Measurements from ENCODE around the gene GOLGA8Q. TPM values are rescaled to one million over a fixed set of nuclear protein-coding genes. Genes with fewer than 3 reads are reported as not detected.
"Not testable (repeated sequence)": the region's sequence is repeated elsewhere in the genome, so short reads cannot be mapped to it uniquely, and the experiment has no call there.

Gene GOLGA8Q, protein sequence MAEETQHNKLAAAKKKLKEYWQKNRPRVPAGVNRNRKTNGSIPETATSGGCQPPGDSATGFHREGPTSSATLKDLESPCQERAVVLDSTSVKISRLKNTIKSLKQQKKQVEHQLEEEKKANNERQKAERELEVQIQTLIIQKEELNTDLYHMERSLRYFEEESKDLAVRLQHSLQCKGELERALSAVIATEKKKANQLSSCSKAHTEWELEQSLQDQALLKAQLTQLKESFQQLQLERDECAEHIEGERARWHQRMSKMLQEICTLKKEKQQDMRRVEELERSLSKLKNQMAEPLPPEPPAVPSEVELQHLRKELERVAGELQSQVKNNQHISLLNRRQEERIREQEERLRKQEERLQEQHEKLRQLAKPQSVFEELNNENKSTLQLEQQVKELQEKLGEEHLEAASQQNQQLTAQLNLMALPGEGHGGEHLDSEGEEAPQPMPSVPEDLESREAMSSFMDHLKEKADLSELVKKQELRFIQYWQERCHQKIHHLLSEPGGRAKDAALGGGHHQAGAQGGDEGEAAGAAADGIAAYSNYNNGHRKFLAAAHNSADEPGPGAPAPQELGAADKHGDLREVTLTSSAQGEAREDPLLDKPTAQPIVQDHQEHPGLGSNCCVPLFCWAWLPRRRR
- 1 to 10 TPM in 2 of 5 experiments, not detected in 3; 1.9 to 4.1 TPM for total RNA-seq
- not detected for polyA plus RNA-seq
- not detected for total RNA-seq

- H3K27me3 Mint-ChIP-seq; DNase-seq; H3K4me1 ChIP-seq (ENCODE audit: control insufficient read depth in 2 of 2, insufficient read depth in 2 of 2, low read length in 2 of 2); intact Hi-C loops (cut with micrococcal nuclease); POLR2A ChIA-PET; H3K4me3 ChIP-seq (ENCODE audit: low read length); CTCF ChIA-PET; H3K27me3 ChIP-seq (ENCODE audit: control insufficient read depth in 2 of 2, insufficient read depth in 2 of 2, low read length in 2 of 2); H3K27ac Mint-ChIP-seq; H3K36me3 Mint-ChIP-seq; H3K36me3 ChIP-seq (ENCODE audit: control insufficient read depth in 2 of 3, insufficient read depth in 3 of 3, low read length in 3 of 3); H3K4me3 Mint-ChIP-seq; H3K9me3 ChIP-seq (ENCODE audit: control insufficient read depth in 2 of 3, low read length in 3 of 3); H3K27ac ChIP-seq (ENCODE audit: low read depth, low read length); H3K4me1 Mint-ChIP-seq; ATAC-seq; H3K9me3 Mint-ChIP-seq: not testable (repeated sequence)
These were observed at the start of gene GOLGA8Q for GRCh38 chr15:30551750-30552149. GOLGA8Q (plus strand) TSS chr15:30552050; CDS start chr15:30552078, 28 bp downstream.

DNA sequence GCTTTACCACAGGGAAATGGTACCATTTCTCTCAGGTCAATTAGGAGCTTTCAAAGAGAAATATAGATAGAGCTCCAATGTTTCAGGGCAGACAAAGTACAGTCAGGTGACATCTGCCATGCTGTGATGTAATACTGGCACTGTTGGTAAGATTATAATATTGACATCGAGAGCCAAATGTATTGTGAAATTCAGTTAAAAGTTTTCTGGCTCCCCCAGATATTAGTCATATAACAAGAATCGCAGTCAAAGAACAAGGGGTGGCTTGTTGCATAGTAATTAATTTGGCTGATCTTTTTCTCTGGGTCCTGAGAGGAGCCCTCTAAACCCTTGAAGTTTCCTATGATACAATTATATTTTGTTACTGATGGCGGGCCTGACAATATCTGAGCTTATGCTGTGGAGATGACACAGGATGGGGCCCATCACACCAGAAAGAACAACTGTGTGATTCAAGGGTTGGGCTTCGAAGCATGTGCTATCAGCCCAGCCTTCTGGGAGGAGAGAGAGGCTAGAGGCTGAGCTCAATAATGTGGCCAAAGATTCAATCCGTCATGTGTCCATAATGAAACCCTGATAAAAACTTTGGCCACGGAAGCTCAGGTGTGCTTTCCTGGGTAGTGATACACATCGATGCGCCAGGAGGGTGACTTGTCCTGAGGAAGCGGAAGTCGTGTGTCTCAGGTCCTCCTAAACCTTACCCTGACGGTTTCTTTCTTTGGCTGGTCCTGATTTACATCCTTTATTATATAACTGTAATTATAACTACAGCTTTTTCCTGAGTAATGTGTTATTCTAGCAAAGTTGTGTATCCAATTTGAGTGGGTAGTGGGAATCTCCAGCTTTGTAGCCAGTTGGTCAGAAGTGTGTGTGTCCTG, 48.7 kb upstream of the GOLGA8Q start:
- H3K27me3 Mint-ChIP-seq; H3K36me3 Mint-ChIP-seq; CTCF ChIA-PET; H3K4me3 Mint-ChIP-seq; H3K36me3 ChIP-seq (ENCODE audit: control insufficient read depth in 2 of 3, insufficient read depth in 3 of 3, low read length in 3 of 3); DNase-seq; H3K4me1 ChIP-seq (ENCODE audit: control insufficient read depth in 2 of 2, insufficient read depth in 2 of 2, low read length in 2 of 2); H3K27me3 ChIP-seq (ENCODE audit: control insufficient read depth in 2 of 2, insufficient read depth in 2 of 2, low read length in 2 of 2); intact Hi-C loops (cut with micrococcal nuclease); H3K9me3 Mint-ChIP-seq; H3K27ac Mint-ChIP-seq; H3K4me3 ChIP-seq (ENCODE audit: low read length); H3K27ac ChIP-seq (ENCODE audit: low read depth, low read length); H3K4me1 Mint-ChIP-seq; POLR2A ChIA-PET; H3K9me3 ChIP-seq (ENCODE audit: control insufficient read depth in 2 of 3, low read length in 3 of 3); ATAC-seq: not testable (repeated sequence)

DNA sequence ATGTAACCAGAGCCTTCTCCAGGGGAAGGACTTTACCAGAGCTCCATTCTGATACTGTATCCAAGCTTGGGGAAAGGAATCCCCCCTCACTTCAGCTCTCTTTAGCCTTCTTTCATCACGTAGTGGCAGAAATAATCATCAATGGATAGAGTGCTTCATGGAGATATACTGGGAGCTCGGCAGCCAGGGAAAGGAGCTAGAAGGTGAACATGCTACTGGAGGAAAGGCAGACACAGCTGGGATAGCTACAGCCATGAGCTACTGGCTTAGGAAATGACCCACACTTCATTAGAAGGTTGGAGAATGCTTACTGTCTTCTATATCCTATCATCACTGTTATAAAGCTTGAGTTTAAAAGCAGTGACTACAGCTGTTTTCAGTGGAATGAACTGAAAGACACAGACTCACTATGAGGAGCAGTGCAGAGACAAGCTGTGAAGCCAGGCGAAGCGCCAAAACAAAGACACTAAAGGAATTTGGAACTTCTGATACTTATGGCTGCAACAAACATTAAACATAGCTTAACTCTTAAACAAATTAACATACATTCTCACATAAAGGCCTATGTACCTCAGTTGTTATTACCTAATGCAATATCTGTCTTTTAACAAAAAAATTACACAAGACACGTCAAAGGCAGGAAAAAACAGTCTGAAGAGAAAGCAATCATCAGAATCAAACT, 47.5 kb upstream of the GOLGA8Q start:
- H3K4me3 ChIP-seq (ENCODE audit: low read length); intact Hi-C loops (cut with micrococcal nuclease); H3K27ac Mint-ChIP-seq; H3K27me3 Mint-ChIP-seq; H3K27ac ChIP-seq (ENCODE audit: low read depth, low read length); H3K36me3 Mint-ChIP-seq; H3K27me3 ChIP-seq (ENCODE audit: control insufficient read depth in 2 of 2, insufficient read depth in 2 of 2, low read length in 2 of 2); H3K9me3 ChIP-seq (ENCODE audit: control insufficient read depth in 2 of 3, low read length in 3 of 3); DNase-seq; ATAC-seq; H3K9me3 Mint-ChIP-seq; H3K4me3 Mint-ChIP-seq; H3K4me1 Mint-ChIP-seq; H3K36me3 ChIP-seq (ENCODE audit: control insufficient read depth in 2 of 3, insufficient read depth in 3 of 3, low read length in 3 of 3); H3K4me1 ChIP-seq (ENCODE audit: control insufficient read depth in 2 of 2, insufficient read depth in 2 of 2, low read length in 2 of 2); CTCF ChIA-PET; POLR2A ChIA-PET: not testable (repeated sequence)

- H3K4me1 ChIP-seq (ENCODE audit: control insufficient read depth in 2 of 2, insufficient read depth in 2 of 2, low read length in 2 of 2); H3K9me3 ChIP-seq (ENCODE audit: control insufficient read depth in 2 of 3, low read length in 3 of 3); H3K27me3 Mint-ChIP-seq; H3K27ac ChIP-seq (ENCODE audit: low read depth, low read length); H3K4me3 Mint-ChIP-seq; H3K36me3 ChIP-seq (ENCODE audit: control insufficient read depth in 2 of 3, insufficient read depth in 3 of 3, low read length in 3 of 3); ATAC-seq; H3K4me1 Mint-ChIP-seq; H3K36me3 Mint-ChIP-seq; H3K27me3 ChIP-seq (ENCODE audit: control insufficient read depth in 2 of 2, insufficient read depth in 2 of 2, low read length in 2 of 2); H3K9me3 Mint-ChIP-seq; H3K27ac Mint-ChIP-seq; CTCF ChIA-PET; H3K4me3 ChIP-seq (ENCODE audit: low read length); DNase-seq; intact Hi-C loops (cut with micrococcal nuclease); POLR2A ChIA-PET: not testable (repeated sequence)
These were observed 37.3 kb upstream of the GOLGA8Q start for GRCh38 chr15:30514545-30514944.

DNA sequence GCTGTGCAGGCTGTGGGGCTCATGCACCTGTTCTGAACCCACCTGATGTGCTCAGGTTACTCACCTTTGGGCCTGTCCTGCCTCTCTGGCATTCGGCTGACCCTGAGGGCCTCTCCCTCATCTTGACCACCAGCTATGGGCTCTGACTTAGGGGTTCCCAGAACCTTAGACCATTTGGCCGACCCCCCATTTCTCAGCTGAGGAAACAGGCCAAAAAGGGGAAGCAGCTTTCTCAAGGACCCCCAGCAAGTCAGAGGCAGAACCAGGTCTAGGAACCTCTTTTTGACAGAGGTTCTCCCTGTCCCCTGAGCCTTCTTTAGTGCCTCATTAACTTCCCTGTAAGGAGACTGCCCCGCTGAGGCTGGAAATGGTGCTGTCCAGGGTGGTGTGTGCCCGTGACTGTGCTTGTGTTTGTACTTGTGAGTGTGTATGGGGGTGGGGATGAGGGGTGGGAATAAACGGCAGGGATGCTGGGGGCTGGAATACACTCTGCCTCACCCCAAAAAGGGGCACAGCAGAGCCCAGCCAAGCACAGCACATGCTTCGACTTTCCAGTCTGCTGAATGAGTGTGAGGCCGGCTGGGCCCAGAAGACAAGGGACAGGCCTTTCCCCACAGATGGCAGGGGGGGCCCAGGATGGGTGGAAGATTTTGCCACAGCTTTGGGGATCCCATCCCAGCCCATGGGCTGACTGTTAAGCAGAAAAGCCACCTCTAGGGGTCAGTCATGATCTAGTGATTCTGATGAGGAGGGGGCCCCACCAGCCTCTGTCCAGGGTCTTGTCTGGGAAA, 28.2 kb upstream of the GOLGA8Q start:
- POLR2A ChIA-PET; H3K4me1 Mint-ChIP-seq; H3K4me1 ChIP-seq (ENCODE audit: control insufficient read depth in 2 of 2, insufficient read depth in 2 of 2, low read length in 2 of 2); H3K4me3 ChIP-seq (ENCODE audit: low read length); H3K9me3 Mint-ChIP-seq; CTCF ChIA-PET; H3K27ac Mint-ChIP-seq; H3K27me3 Mint-ChIP-seq; H3K27me3 ChIP-seq (ENCODE audit: control insufficient read depth in 2 of 2, insufficient read depth in 2 of 2, low read length in 2 of 2); ATAC-seq; intact Hi-C loops (cut with micrococcal nuclease); H3K36me3 Mint-ChIP-seq; H3K9me3 ChIP-seq (ENCODE audit: control insufficient read depth in 2 of 3, low read length in 3 of 3); H3K36me3 ChIP-seq (ENCODE audit: control insufficient read depth in 2 of 3, insufficient read depth in 3 of 3, low read length in 3 of 3); H3K4me3 Mint-ChIP-seq; H3K27ac ChIP-seq (ENCODE audit: low read depth, low read length); DNase-seq: not testable (repeated sequence)

- H3K36me3 Mint-ChIP-seq; H3K27ac ChIP-seq (ENCODE audit: low read depth, low read length); H3K4me3 Mint-ChIP-seq; POLR2A ChIA-PET; H3K4me1 ChIP-seq (ENCODE audit: control insufficient read depth in 2 of 2, insufficient read depth in 2 of 2, low read length in 2 of 2); intact Hi-C loops (cut with micrococcal nuclease); DNase-seq; H3K9me3 ChIP-seq (ENCODE audit: control insufficient read depth in 2 of 3, low read length in 3 of 3); ATAC-seq; H3K27ac Mint-ChIP-seq; H3K27me3 Mint-ChIP-seq; H3K36me3 ChIP-seq (ENCODE audit: control insufficient read depth in 2 of 3, insufficient read depth in 3 of 3, low read length in 3 of 3); H3K4me1 Mint-ChIP-seq; CTCF ChIA-PET; H3K9me3 Mint-ChIP-seq; H3K4me3 ChIP-seq (ENCODE audit: low read length); H3K27me3 ChIP-seq (ENCODE audit: control insufficient read depth in 2 of 2, insufficient read depth in 2 of 2, low read length in 2 of 2): not testable (repeated sequence)
These were observed 25.9 kb upstream of the GOLGA8Q start for GRCh38 chr15:30525912-30526311.
